ENCODE data around the gene TNFRSF8.
A peak's percentile ranks its signal among the peaks of the same experiment; 100 is the strongest.

Gene TNFRSF8

GRCh38 chr1:12161662-12162458 lies 98.8 kb downstream of the TNFRSF8 start:
- peak; percentile 80 for DNase-seq

DNA sequence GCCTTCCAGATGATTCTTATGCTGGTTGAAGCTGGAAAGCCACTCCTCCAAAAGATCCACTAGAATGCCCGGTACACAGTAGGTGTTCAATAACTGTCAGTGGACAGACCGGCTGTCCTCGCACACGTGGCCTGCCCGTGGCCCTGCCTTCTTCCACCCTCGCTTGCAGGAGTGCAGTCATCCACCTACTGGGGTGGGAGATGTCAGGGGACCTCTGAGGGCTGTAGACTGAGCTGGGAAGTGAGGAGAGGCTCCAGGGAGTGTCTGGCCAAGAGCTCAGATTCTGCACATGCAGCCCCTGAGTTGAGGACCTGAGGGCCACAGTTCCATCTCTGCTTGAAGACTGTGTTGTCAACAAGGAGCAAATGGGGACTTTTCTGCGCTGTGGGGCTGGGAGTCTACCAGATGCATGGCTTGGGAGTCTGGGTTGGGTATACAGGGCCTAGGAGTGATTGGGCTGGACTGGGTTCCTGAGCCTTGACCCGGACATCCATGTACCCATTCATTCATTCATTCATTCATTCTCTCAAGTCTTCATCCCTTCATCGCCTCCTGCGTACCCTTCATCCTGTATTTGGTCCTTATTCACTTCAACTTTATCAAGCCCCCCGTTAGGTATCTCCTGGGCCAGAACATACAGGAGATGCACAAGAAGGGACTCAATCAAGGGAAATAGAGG lies 99.5 kb downstream of the TNFRSF8 start:
- no peak for DNase-seq

GRCh38 chr1:12163210-12163609 lies 100.1 kb downstream of the TNFRSF8 start:
- no peak for DNase-seq

GRCh38 chr1:12164210-12164609 lies 101.1 kb downstream of the TNFRSF8 start:
- DNase-seq: no peak

- no peak for DNase-seq
These were observed 102.2 kb downstream of the TNFRSF8 start for GRCh38 chr1:12165342-12165741.

- no peak for DNase-seq
These were observed 103.9 kb downstream of the TNFRSF8 start, which contains the start of gene TNFRSF1B for GRCh38 chr1:12166834-12167492. Gene TNFRSF1B (plus strand): TSS chr1:12166991. CDS start chr1:12167092, 101 bp downstream.

GRCh38 chr1:12167493-12168429 lies 104.7 kb downstream of the TNFRSF8 start:
- DNase-seq: no peak

- DNase-seq: no peak
These were observed 105.5 kb downstream of the TNFRSF8 start for GRCh38 chr1:12168451-12169160.

- no peak for DNase-seq
These were observed 106.5 kb downstream of the TNFRSF8 start for GRCh38 chr1:12169442-12170135.

GRCh38 chr1:12170263-12170671 lies 107.2 kb downstream of the TNFRSF8 start:
- DNase-seq: no peak

DNA sequence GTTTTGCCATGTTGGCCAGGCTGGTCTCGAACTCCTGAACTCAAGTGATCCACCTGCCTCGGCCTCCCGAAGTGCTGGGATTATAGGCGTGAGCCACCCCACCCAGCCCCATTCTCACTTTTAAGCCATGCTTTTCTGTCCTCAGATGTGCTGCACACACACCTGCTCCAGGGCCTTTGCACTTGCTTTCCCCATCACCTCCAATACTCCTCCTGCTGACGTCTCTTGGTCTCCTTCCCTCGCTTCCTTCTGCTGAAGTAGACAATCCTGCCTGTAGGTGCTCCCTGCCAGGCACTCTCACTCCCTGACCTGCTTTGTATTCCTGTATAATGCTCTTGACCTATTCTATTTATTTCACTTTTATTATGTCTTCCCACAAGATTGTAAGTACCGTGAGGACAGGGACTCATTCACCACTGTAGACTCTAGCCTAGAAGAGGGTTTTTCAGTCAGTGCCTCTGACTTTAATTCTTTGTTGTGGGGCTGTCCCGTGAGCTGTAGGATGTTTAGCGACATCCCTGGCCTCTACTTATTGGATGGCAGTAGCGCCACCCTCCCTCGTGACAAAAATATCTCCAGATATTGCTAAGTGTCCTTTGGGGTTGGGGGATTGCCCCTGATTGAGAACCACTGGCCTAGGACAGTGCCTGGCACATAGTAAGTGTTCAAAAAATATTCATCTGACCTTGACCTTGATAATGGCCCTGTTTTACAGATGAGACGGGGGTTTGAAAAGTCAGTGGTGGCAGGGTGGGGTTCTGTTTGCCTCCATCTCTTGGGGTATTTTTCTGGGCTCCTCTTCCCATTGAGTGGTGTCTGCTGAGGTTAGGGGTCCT lies 108.3 kb downstream of the TNFRSF8 start:
- no peak for DNase-seq

GRCh38 chr1:12172042-12172851 lies 109.1 kb downstream of the TNFRSF8 start:
- no peak for DNase-seq

DNA sequence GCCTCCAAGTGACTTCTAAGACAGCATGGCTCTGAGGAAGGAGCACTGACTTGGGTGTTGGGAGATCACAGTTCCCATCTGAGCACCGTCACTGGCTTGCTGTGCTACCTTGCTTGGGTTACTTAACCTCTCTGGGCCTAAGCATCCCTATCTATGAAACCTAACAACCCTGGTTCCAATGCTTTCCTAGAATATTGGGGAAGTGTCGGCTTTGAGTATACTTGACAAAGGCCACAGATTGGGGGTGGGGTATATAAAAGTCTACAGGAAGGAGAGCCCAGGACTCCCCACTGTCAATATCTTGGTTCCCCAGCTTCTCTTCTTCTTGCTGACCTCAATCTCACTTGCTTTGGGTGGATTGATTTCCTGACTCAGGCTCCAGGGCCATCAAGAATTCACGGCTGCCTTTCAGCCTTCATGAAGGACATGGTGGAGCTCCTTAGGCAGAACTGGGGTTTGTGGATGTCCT lies 110.0 kb downstream of the TNFRSF8 start:
- DNase-seq: no peak

DNA sequence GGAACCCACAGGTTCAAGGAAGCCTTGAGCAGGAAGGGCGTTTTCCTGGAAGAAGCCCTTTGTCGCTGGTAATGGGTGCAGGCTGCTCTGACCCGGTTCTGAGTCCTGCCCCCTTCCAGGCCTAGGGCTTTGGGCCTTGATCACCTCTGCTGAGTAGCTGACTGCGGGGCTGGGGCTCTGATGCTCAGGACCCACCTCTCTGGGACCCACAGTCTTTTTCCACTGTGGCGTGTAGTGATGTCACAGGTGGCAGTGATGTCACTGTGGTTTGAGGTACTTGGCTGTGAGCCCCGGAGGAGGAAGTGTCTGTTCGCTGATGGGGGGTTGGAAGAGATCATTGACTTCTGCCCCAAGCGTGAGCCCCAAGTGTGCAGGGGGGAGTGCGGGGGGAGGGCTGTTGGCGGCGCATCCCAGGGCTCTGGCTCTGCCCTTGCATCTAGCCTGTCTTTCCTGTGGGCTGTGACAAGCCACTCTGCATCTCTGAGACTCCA lies 110.6 kb downstream of the TNFRSF8 start:
- peak; percentile 20 for DNase-seq

DNA sequence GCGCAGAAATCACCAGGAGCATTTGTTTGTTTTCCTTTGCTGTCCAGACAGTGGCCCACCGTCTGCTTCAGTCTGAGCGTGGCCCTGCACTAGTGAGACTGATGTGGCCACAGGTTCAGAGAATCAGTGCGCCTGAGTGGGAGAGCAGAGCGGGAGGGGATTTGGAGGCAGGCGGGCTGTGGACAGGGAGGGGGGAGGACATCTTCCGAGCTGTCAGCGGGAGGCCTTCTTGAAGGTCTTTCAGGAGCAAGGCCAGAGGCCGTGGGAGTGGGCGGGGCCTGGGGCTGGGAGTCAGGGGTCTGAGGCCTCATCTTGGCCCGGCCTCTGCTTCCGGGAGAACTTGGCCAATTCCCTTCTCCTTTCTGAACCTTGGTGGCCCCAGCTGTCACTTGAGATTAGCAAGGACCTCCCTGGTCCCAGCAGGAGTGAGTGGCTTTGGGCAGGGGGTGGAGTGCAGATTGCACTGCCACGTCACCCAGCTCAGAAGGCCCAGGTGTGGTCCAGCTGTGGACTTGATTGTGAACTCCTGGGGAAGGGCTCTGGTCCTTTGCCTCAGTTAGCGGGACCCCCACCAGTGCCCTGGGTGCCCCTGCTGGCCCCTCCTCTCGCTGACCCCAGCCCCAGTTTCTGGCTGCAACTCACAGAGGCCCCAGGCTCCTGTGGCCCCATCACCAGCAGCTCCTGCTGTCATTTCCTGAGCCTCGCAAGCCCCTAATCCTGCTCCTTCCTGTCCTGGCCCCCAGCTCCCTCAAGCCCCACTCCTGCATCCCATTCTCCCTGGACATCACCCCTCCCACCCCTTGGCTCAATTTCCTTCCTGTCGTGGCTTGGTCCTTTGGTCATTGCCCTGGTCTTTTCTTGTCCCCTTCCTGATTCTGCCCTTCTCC lies 112.1 kb downstream of the TNFRSF8 start:
- DNase-seq: no peak

DNA sequence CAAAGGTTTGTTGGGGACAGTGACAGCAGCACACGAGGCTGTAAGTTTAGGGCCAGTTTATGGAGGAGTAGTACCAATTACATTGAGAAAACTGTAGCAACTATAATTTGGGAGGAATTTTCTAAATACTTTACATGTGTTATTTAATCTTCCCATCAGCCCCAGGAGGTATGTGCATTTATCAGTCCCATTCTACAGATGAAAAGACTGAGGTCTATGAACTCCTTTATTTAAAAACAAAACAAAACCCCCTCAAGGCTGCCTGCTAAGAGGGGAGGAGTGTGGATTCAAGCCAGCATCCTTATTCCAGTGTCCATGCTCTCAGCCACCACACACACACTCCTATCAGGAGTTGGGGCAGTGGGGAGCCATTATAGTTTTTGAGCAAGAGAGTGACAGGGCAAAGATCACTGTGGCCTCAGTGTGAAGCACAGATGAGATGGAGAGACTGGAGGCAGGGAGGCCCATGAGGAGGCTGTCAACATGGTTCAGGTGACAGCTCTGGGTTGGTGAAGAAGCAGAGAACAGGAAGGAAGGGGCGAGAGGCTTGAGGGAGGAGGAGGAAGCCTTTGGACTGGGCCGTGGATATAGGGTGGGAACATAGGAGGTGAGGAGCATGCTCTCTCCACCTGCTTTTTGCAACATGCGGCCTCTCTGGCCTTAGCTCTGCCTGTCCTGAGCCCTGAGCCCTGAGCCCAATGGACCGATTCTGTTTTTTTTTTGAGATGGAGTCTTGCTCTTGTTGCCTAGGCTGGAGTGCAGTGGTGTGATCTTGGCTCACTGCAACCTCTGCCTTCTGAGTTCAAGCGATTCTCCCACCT lies 113.4 kb downstream of the TNFRSF8 start:
- DNase-seq: no peak

Measured in fibroblast of skin of right quadriceps (primary cell).